Colon (tissue), 2 donors: ENCODE measurements around the gene GALNT2.

Experiments
- FAIRE-seq: peaks from 2 replicates; lab custom pipeline; 2012; peaks lifted over from hg19 to GRCh38; lab: Jason Lieb, UNC
- donor health status: control.
- donor health status: control.

The GALNT2 gene

DNA sequence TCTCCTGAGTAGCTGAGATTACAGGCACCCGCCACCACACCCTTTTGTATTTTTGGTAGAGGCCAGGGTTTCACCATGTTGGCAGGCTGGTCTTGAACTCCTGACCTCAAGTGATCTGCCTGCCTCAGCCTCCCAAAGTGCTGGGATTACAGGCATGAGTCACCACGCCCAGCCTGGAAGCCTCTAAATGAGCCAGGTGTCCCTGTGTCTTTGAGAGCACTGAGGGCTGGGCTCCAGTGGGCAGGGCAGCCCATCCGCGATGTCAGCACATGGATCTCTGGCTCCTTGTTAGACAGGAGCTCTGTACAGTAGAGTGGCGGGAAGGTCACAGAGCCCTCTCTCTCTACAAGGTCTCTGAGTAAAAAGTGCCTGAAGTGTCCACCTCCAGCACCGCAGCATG lies 234.8 kb downstream of the GALNT2 start:
- FAIRE-seq, result no peak

DNA sequence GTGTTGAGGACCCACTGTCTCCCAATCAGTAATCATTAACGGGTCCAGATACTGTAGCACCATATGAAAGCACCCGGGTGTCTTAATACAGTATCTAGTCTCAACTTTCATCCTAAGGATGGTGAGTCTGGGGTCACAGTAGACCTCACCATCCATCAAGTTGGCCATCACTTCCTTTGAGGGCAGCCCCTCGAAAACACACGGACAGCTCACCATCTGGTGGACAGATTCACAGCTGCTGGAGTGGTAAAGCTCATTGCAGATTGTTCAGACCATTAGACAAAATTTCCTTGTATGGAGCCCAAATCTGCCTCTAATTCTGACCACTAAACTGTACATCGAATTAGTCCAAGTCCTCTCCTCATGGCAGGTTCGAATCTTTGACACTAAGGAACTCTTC lies 236.0 kb downstream of the GALNT2 start:
- FAIRE-seq, result no peak

DNA sequence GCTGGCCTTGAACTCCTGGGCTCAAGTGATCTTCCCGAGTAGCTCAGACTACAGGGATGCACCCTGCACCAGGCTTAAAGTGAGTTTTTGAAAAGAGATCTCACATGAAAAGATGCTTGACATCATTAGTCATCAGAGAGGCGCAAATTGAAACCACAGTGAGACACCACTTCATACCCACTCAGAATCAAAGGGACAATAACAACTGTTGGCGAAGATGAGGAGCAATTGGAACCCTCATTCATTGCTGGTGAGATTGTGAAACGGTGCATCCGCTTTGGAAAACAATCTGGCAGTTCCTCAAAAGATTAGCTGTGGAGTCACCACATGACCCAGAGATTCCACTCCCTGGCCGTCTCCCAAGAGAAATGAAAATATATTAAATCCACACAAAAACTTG lies 236.8 kb downstream of the GALNT2 start:
- FAIRE-seq, result no peak

DNA sequence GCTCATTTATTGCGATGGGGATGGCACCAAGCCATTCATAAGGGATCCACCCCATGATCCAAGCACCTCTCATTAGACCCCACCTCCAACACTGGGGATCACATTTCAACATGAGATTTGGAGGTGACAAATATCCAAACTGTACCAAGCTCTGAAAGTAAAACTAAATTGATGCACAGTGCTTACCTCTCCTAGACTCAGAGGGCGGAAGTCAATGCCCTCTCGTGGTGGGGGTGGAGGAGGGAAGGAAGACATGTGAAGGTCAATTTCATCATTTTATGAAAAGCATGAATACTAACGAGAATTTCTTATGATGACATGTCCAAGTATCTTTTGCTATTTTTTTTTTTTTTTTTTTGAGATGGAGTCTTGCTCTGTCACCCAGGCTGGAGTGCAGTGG lies 239.1 kb downstream of the GALNT2 start:
- FAIRE-seq, result no peak

DNA sequence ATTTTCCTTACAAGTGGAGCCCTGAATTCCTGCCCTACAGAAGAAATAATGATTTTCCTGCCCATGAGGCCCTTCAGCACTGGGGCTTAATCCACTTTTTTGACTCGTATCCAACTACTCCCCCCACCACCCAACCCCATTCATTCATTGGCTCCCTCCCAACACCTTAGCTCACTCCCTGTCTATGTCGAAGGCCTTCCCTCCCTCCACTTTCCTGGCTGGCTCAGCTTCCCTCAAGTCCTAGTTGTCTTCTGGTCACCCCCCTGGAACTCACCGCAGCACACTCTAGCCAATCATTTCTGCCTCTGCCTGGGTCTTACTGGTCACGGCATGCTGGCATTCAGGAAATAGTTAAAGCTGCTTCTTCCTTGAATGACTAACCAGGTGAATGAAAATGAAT lies 240.2 kb downstream of the GALNT2 start:
- no peak for FAIRE-seq

DNA sequence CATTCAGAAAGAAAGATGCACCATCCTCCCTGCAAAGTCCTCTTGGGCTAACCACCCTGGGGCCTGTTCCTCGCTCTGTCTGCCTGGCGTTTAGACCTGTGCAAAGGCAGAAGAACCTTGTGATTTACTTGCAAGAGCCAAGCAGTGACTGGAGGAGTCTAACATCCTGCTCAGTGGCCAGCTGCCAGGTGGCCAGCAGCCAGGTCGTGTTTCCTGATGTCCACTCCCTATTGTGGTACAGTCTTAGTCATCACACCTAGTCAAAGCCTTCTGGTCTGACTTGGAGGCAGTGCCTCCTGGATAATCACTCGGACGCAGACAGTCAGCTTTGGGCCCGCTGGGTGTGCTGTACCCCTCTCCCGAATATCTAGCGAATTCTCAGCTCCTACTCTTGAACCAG lies 241.0 kb downstream of the GALNT2 start:
- FAIRE-seq, result no peak

DNA sequence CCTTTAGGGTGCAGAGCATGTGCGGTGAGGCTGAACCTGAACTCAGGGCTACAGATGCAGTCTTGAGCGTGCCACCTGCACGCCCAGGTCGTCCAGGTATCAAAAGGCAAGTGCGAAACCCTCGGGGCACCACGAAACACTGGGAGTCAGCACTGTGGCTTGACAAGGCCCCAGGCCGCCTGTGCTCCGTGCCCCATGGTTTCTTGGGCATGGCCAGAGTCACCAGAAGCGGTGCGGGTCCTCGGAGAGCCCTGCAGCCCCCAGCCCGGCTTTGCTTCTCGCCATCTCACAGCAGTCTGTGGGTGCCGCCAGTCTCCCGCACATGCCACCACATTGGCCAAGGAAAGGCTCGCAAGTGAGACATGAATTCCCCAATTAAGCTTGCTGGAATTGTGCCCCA lies 241.8 kb downstream of the GALNT2 start:
- FAIRE-seq, result no peak

DNA sequence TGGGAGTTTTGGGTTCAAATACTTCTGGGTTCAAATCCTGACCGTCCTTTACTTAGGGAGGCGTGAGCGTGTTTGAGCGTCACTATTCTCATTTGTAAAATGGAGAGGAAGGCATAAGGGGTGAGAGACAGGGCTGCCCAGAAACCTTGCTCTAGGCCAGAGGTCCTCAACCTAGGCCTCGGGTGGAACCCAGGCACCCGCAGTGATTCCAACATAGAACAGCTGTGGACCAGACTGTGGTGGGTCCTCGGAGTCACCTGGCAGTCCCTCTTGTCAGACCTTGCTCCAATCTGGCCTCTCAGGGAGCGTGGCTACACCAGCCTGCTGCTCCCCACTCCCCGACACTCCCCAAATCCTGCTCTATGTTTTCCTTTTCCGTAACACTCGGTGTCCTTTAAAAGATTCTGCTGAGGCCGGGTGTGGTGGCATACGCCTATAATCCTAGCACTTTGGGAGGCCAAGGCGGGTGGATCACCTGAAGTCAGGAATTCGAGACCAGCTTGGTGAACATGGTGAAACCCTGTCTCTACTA lies 242.7 kb downstream of the GALNT2 start:
- no peak for FAIRE-seq

DNA sequence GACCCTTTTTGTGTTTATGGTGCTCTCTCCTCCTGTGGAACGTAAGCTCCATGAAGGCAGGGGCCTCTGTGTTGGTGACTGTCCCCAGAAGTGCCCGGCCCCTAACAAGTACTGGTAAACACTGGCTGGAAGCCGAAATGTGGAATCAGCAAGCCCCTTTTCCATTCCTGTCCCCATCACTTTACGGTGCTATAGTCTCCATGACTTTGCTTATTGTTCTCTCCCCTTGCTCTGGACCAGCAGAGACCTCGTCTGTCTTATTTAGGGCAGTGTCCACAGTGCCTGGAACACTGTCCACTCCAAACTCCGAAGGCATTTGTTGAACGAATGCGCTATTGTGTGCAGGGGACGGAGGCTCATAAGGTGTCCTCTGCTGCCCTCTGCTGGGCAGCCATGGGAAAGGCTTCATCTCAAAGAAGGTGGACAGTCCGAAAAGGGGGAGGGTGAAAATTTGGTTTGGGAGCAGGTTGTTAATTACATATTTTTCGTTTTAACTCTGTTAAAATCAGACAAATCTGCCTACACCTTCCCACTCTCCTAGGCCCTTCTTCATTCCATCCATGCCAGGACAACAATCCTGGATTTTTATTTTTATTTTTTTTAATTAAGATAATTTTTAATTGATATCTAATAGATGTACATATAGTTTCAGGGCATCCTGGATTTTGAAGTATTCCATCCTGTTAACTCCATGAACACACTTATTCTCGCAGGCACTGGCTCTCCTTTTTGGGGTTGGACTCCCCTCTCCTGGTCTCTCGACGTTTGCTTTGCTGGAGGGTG lies 243.5 kb downstream of the GALNT2 start:
- FAIRE-seq, result no peak

DNA sequence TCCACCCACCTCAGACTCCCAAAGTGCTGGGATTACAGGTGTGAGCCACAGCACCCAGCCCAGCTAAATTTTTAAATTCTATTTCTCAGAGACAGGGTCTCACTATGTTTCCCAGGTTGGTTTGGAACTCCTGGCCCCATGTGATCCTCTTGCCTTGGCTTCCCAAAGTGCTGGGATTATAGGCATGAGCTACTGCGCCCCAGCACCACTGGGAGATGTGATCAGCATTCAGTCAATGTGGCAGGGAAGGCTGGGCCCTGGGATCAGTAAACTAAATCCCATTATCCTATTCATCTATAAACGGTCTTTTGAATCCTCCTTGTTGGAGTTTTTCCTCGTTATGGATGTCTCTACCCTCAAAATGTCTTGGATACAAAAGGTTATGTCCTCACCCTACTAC lies 245.6 kb downstream of the GALNT2 start:
- FAIRE-seq, result no peak

DNA sequence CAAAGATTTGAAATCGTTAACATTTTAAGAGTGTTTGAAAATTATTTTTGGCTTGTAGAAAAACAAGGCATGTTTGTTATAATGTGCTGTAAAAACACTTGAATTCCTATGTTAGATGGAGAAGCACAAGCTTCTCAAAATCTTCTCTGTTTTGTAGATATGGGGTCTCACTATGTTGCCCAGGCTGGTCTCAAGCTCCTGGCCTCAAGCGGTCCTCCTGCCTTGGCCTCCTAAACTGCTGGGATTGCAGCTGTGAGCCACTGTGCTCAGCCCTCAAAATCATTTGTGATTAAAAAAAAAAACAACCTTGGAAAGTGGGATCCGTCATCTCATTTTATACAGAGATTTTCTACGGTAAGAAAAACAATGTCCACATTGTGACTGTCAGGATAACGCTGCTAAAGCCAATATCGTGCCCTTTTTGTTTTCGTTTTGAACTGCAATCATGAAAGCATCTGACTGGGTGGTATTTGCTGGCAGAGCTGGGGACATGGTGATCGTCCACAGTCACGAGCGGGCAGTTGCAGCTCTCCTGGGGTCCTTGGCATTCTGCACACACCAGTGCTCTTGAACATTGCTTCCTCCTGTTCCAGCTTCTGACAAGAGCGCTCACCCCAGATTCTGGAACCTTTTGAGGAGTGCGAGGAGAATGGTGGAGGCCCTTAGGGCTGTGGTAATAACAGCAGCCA lies 246.6 kb downstream of the GALNT2 start:
- no peak for FAIRE-seq

DNA sequence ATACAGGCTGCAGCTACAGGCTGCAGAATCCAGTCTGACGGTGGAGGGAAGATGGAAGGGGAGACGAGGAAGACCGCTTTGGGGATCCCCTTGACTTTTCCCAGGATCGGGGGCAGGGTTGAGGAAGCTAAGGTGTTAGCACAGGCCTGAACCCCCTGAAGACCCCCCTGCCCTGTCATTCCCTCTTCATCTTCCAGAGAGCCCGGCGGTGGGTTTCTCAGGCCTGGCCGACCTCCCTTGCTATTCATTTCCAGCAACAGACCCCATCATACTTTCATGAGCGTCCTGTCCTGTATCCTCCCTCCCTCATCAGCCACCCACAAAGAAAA lies 247.1 kb downstream of the GALNT2 start:
- FAIRE-seq, result no peak

DNA sequence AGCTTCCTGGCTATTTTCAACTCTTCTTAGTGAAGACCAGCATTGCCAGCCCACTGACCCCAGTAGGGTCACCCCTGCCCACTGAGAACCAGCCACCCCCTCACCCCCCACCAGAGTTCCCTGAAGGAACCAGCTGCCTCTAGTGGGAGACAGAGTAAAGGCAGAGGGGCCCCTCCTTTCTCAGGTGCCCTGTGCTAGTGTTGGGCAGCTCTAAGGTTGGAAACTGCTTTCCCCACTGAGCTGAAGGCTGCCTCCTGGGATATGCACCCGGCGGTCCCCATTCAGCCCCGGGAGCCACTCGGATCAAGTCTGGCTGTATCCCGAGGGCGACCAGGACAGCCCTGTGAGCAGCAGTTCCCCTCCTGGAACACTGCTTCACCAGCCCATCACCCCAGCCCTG lies 248.1 kb downstream of the GALNT2 start:
- FAIRE-seq, result no peak

DNA sequence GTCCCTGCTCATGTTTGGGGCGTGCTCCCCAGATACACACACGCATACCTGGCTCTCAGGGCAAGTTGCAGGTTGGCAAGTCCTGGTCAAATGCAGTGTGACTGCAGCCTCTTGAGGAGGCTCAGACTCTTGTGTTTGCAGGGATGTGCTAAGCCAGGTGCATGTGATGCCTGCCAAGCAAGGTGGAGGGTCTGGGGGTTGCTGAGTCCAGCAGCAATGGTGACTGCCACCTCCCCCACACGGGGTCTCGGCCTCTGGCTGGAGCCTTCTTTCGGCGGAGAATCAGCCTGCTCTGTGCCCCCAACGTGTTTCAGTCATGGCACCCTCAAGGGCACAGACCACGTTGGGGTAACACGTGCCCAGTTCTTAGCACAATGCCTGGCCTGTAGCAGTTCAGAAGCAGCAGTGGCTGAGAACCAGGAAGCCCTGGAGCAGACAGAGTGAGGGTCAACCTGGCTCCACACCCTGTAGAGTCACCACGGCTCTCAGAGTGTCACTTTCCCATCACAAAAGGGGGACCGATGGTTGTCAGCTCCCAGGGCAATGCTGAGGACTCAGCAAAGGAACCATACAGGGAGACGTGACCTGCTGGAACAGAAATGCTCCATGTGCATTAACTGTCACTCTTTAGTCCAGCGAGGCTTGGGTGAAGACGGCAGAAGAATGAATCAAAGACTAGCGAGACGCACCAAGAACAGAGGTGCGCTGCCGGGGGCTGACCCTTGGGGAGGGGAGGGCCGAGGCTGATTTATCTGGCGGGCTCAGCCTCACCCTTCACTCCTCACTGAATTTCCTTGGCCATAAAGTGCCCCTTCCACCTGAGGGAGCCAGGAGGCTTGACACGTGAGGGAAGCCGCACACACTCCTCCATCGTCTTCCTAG lies 250.1 kb downstream of the GALNT2 start:
- no peak for FAIRE-seq

DNA sequence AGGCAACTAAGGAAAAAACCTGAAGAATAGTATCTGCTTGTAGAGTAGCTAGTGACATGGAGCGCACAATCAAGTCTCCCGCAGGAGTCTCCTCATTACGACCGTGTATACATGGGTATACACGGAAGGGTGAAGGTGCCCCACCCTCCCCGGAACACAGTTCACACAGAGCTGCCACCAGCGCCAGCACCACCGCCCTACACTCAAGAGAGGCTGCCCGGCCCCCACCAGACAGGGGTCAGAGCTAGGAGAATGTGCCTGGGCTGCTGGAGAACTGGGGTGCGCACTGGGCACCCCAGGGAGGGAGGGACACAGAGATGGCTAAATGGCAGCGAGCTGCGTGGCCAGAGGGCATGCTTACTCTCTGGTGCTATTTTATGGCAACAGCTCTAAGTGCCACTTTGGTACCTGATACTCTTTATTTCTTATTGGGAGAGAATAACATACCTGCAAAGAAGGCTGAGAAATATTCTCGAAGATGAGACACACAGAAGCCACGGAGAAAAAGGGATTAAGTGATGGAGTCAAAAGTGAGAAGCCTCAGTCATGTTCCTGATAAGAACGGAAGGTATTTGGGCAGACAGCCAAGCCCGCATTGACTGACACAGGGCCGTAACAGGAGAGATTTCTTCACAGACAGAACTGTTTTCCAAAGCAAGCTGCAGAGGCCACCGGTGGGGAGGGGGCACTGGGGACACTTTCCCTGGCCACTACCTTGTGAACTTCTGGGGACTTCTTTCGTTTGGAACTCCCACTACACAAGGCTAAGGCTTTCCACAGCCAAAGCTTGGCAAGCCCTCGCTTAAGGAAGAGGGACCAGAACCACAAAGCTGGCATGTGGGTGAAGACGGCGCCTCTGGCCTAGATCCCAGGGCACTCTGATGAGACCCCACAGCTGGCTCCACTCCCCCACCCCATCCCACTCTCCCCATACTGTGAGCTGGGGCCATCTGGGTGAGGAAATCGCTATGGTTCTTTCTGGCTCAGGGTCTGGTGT lies 251.1 kb downstream of the GALNT2 start:
- no peak for FAIRE-seq

DNA sequence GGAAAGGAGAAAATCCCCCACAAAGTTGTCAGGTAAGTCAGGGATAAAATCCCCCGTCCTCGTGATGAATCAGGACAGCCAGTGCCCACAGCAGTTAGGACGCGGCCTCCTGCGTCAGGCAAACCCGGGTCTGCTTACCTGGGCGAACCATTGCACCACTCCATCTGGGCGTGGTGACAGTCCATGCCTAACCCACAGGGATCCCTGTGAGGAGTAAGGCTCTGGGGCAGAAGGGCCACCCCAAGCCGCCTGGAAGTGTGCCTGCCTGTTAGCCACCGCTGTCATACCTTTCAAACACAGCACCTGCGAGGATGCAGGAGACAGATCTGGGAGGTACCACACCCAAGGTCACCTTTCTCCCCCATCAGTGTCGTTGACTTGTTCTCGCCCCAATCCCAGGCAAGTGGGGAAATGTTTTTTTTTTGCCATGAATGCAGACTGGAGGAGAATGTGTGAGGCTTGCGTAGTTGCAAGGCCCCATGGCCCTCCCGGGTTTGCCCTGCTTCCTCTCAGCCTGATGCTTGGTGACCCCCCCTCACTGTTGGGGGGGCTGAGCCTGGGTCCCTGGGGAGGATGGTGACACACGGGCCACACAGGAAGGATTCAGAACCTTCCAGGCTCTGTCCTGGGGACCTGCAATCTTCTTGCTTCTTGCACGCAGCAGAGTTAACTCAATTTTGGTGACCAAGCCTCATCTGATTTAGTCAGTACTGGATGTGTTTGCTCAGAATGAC lies 252.1 kb downstream of the GALNT2 start:
- no peak for FAIRE-seq

DNA sequence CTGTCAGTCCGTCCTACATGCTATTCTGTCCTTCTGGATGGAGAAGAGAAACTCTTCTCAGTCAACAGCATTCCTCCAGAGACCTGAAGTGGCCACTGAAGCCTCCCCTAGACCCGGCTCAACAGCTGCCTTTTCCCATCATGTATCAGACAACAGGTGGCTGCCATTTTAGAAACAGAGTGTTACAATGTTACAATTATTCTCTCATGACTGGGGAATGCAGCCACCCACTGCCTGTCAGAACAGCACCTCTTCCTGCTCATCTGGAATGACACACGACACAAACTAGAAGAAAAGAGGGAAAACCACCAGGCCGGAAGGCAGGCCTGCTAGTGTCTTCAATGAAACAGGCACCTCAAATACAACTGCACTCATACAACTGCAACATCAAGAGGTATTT lies 253.8 kb downstream of the GALNT2 start:
- no peak for FAIRE-seq

DNA sequence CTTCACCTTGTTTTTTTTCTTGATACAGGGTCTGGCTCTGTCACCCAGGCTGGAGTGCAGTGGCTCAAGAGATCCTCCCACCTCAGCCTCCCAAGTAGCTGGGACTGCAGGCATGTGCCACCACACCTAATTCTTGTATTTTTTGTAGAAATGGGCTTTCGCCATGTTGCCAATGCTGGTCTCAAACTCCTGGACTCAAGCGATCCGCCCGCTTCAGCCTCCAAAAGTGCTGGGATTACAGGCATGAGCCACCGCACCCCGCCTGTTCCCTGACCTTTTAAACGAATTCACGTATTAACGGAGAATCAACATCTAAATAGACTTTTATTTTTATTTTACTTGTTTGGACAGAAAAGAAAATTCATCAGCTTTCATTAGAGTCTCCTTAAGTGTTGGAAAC lies 254.3 kb downstream of the GALNT2 start:
- no peak for FAIRE-seq

DNA sequence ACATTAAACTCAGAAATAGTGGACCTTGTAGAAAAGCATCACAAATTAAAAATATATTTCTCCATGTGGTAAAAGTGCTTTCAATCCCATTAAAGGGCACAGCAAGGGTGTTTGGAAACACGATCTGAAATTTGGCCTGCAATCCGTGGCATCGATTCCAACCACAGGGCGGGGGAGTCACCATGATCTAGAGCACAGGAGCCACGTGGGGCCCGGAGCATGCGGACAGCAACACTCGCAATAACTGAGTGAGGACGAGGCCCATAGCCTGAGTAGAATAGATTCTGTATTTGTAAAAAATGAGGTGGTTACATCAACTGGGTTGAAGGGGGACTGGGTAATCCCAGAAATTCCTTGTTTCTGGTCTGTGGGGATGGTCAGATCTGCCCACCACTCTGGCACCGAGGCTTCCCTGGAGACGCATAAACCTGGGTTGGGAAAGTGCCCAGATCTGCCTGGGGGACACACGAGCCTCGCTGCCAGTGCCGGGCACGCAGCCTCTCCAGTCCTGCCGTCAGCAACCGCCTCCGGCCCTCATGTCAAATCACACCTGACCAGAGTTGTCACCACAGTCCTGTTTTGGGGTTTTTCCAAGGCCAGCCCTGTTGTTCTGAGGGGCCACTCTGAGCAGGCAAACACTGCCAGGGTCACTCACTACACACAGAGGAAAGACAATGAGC lies 254.8 kb downstream of the GALNT2 start:
- no peak for FAIRE-seq

DNA sequence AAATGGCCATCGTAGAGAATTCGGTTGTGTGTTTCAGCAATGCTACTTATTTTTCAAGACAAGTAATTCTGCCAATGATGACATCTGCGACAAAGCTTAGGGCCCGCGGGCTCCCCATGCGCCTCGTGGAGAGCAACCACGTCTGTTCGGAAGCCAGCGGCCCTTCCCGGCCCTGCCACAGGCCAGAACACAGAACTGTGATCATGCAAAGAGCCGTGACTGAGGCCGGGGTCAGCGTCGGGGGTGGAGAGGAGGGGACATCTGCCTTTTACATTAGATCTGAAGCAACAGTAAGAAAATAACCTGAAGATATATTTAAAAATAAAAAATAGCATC lies 255.4 kb downstream of the GALNT2 start:
- no peak for FAIRE-seq
